Hindlimb muscle (tissue), 1 donor: ENCODE results near the gene FCRLB. TPM values are rescaled to one million over a fixed set of nuclear protein-coding genes. Genes with fewer than 3 reads are reported as not detected.
"Not testable (repeated sequence)": the region's sequence is repeated elsewhere in the genome, so short reads cannot be mapped to it uniquely, and the experiment has no call there.

Source experiments
- DNase-seq: peaks from one replicate; pipeline ENCODE4 v3.0.0-alpha.2; 2013
- polyA plus RNA-seq: library from polyadenylated mRNA; unstranded; fragments of 120-200 nt; gene quantifications from one replicate; pipeline ENCODE4 v1.2.1, GENCODE V29; 2013; ENCODE audit not compliant: insufficient read length

FCRLB gene
- polyA plus RNA-seq, 1 donor: 0.49 TPM

DNA sequence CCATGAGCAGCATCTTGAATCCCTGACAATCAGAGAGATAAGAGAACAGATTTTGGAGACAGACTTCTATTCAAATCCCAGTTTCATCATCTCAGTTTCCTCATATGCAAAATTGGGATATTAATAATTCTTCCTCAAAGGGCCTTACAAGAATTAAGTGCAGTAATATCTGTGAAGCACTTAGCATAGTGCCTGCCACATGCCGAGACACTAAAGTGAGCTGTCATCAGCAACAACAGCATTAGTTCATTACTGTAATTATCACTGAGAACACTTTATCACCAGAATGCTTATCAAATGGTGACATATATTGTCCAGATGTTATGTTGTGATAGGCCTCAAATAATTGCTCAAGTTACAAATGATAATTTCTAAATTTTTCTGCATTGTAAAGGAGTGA, 922 bp upstream of the FCRLB start:
- DNase-seq: no peak

DNA sequence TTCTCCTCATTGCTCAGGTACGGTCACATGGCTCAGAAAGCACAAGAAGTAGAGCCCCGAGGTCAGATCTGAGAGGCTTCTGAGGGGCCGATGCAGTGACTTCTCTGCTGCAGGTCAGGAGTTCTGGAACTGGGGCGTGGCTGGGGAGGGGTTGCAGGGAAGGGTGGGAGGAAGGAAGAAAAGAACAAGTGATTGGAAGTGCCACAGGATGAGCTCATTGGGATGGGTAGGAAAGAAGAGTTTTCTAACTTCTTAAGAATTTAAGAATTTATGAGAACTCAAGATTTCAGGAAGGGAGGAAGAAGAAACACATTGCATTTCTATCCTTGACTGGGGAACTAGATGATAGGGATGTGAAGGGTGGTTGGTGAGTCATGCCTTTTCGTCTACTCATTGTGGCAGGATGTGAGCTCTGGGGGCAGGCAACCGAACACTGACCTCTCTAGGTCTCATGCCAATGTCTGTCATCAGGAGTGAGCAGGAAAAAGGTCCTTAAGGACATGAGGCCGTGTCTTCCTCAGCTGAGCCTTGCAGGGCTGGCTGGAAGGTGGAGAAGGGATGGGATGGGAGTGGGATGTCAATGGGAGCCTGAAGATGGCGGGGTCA, 497 bp downstream of the FCRLB start:
- DNase-seq: no peak

DNA sequence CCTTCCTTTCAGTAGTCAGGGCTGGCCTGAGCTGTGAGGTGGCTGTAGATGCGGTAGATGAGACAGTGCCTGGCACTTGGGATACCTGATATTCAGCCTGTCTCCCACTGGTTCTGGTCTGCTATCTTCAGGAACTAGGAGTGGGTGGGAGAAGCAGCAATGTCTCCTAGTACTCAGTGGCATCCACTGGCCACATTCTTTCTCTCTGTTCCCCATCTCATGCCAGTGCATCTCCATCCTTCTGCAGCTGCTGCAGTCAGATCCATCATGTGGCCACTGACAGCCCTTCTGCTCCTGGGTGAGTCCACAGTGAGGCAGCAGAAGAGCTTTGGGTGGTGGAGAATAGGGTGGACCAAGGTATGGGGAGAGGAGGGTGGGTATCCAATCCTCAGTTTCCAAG, 1.1 kb downstream of the FCRLB start:
- no peak for DNase-seq

DNA sequence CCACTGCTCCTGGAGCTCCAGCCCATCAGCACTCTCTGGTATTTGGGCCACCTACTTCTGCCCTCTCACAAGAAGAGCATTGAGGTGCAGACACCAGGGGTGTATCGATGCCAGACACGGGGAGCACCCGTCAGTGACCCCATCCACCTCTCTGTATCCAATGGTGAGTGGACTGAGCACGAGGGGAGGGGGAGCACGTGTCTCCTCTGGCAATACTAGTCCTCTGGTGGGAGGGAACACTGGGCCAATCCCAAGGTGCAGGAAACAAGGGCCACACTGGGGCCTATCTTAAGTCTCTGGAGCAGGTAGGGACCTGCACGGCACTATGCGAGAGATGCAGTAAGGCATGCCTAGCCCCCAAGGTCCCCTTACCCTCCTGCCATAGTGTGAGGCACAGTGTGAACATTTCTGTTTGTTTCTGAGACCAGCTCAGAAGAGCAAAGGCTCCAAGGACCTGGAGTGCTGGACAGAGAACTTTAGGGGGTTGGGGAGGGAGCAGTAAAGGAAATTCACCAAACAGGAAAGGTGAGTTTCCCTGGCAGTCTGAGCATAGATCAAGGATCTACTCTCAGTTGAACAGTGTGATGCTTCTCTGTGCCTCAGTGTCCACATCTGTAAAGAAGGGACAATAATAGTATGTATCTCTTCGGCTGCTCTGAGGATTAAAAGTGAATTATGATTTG, 2.3 kb downstream of the FCRLB start:
- no peak for DNase-seq

DNA sequence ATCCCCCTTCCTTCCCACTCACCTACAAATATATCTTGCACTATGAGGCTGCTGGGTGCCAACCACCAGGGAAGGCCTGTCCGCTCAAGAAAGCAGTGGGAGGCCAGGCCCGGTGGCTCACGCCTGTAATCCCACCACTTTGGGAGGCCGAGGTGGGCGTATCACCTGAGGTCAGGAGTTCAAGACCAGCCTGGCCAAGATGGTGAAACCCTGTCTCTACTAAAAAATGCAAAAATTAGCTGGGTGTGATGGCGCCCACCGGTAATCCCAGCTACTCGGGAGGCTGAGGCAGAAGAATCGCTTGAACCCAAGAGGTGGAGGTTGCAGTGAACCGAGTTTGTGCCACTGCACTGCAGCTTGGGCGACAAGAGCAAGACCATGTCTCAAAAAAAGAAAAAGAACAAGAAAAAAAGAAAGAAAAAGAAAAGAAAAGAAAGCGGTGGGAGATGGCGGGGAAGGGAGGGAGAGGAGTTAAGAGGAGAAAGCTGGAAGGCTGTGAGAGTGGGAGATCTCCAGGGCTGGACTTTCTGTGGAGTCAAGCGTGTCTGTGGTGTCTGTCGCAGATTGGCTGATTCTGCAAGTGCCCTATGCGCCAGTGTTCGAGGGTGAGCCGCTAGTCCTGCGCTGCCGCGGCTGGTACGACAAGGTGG, 4.0 kb downstream of the FCRLB start:
- DNase-seq: not testable (repeated sequence)

DNA sequence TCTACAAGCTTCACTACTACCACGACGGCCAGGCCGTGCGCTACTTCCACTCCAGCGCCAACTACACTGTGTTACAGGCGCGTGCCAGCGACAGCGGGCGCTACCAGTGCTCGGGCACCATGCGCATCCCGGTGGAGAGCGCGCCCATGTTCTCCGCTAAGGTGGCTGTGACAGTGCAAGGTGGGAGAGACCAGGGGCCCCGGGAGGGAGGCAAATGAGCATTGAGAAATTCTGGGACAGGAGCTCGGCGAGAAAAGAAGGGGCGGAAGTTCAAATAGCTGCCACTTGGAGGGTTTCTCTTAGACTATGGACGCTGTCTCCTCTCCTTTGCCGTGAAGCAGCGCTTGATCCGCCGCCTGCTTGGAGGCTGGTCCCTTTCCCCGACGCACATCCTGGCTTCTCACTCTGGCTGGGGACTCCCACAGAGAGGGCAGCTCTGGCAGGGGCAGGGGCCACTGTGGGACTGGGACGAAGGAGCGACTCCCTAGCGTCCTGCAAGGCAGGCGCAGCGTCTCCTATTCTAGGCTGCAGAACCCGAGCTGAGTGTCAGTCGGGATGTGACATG, 4.6 kb downstream of the FCRLB start:
- peak; percentile 43 for DNase-seq

DNA sequence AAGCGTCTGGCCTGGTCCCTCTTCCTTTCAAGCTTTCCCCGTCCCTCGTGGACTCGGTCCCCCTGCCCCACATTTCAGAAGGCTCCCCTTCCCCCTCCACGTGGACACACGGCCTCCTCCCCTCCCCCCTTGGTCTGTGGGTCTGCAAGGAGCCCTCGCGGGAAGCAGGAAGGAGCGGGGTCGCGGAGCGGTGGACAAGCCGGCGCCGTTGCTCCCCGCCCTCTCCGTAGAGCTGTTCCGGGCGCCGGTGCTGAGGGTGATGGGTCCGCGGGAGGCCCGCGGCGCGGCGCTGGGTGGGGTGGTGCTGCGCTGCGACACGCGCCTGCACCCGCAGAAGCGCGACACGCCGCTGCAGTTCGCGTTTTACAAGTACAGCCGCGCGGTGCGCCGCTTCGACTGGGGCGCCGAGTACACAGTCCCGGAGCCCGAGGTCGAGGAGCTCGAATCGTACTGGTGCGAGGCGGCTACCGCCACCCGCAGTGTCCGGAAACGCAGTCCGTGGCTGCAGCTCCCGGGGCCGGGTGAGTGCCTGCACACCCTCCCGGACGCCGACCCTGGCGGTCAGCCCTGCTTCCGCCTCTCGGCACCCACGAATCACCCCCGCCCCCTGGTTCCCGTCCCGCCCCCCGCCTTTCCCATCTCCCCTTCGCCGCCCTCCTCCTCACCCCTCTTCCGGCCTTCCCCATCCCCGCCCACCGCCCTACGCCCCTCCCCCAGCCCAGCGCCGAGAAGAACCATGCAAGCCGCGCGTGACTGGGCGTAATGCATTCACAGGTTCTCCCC, 5.3 kb downstream of the FCRLB start:
- peak; percentile 89 for DNase-seq

DNA sequence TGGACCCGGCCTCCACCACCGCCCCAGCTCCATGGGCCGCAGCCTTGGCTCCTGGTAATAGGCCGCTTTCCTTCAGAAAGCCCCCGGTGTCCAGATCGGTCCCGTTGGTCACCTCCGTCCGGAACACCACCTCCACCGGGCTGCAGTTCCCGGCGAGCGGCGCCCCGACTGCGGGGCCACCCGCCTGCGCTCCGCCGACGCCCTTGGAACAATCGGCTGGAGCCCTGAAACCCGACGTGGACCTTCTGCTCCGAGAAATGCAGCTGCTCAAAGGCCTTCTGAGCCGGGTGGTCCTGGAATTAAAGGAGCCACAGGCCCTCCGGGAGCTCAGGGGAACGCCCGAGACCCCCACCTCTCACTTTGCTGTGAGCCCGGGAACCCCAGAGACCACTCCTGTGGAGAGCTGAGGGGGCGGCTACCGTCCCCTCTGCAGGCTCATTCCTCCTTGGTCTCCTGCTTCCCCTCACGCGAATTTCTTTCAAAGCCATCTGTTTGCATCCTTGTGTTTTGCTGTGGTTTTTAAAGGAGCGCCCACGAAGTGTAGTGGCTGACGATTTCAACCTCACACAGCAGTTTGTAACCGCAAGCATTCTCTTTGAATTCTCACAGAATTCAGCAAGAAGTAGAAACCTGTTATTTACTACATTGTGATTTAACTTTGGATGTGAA, 6.0 kb downstream of the FCRLB start:
- DNase-seq: no peak

GRCh38 chr1:161728376-161729226, 7.3 kb downstream of the FCRLB start:
- DNase-seq: no peak

GRCh38 chr1:161730050-161730564, 8.8 kb downstream of the FCRLB start:
- no peak for DNase-seq

- DNase-seq: no peak
Observed at GRCh38 chr1:161731241-161731640, 9.9 kb downstream of the FCRLB start.

DNA sequence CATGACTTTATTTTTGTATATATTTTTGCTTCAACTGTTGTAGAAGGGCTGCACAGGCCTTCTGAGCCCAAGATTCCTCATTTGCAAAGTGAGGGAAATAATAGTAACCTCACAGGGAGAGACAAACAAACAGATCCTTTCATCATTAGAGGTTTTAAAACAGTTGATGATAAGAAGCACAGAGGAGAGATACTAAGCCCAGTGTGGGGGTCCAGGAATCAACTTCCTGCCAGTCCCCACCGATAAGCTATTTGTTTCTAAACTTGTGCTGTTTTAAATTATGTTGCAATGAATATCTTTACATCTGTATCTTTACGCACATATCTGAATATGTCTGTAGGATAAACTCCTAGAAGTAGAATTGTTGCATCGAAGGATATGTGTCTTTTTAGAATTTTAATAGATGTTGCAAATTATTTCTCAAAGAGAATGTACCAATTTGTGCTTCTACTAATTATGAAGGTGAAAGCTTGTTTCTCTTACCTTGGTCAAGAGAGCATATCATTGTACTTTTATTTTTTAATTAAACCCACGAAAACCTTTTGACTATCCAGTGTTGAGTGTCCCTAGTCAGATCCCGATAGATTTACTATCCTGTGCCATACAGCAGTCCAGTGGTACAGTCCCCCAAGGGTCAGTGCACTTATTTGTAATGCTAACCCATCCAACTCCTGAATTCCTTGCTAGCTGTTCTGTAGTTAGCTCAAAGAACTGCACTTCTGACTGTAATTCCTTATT, 10.8 kb downstream of the FCRLB start:
- no peak for DNase-seq

DNA sequence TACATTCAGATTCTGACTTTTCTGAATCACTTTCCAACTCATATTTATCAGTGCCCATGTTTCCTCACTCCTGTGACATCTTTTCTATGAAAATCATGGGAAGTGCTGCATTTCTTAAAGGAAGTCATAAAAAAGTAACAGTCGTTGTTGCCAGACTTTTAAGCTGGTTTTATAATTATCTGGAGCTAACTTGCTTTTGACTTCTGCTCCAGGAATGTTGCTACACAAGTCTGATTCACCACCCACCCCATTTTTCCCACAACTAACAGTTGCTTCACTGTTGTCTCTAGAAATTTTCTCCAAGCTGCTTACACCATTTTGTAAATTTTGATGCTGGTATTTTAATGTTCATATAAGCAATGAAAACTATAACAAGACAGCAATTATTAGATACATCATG, 12.2 kb downstream of the FCRLB start:
- DNase-seq: peak; percentile 19

- no peak for DNase-seq
Observed at GRCh38 chr1:161735837-161736236, 14.5 kb downstream of the FCRLB start.

DNA sequence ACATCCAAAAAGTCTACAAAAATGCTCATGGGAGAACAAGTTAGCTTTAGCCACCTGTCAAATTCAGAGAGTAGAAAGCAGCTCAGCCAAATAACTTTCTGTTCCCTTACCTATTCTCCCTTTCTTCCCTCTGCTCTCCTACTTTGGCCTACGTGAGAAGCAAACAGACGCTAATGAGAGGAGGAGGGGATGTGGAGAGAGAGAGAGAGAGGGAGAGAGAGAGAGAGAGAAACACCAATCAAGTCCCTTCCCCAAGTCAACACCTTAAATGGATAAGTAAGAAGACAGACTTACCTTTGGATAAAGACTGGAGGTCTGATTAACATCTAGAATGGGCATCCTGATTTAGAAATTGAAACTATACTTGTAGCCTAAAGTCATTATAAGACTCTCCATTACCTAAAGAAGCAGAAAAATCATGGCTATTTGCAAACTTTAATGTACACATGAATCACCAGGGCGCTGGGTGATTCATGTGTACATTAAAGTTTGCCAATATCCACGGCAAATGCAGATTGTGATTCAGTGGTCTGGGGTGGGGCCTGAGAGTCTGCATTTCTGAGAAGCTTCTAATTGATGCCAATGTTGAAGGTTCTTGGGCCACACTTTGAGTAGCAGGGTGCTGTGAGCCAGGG, 15.1 kb downstream of the FCRLB start:
- no peak for DNase-seq

DNA sequence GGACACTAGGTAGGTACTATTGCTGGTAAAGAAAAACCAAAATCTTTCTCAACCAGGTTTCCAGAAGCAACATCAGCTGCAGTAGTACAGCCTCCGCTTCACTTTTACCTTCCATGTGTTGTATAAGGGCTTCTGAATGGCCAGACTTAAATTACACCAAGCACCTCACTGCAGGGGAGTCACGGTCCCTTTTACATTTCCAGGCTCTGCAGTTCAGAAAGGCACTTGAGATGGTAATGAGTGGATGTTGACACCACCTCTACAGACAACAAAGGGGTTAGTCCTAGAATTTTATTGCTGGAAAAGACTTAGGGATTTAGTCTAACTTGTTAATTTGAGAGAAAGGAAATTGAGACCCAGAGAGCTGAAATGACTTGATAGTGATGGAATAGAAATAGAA, 16.3 kb downstream of the FCRLB start:
- no peak for DNase-seq

DNA sequence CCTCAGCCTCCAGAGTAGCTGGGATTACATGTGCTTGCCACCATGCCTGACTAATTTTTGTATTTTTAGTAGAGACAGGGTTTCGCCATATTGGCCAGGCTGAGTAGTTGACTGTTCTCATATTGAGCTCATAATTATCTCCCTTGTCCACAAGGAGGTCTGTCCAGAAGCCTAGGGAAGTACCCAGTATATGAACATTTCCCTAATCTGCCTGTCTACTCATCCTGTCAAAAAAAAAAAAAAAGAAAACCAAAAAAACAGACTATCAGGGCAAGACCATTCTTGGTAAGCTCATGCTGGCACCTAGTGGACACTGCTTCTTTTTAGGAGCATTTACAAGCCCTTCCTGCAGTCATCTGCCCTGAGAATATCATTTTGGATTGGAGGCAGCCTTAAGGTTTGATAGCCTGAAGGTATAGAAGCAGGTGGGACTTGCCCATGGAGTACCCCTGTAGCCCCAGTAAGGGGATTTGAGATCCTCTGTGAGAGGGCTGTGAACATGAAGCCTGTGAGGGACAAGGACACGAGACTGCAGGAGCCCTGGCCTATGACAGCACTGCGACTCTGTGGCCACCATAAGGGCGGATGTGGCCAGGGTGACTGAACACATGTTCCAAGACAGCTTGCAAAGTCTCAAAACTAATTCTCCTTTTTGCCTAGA, 17.4 kb downstream of the FCRLB start:
- no peak for DNase-seq

- DNase-seq: no peak
Observed at GRCh38 chr1:161739865-161740566, 18.7 kb downstream of the FCRLB start.

DNA sequence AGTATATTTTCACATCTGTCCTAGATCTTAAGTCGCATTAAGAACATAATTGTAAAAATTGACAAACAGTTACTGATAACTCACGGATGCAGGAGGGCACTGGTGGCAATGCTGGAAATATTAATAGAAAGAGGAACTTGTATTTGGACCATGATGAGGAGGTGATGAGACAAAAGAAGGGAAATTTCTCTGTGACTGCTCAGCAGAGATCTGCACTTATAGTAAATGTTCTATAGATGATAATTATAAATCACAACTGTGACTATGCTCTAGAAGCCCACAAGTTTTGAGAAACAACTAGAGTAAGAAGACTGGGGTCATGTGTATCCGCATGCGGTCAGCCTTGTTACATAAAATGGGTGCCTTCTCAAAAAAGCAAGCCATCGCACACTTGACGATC, 19.6 kb downstream of the FCRLB start:
- DNase-seq: no peak
